HG03565 (cell line): ENCODE measurements around the gene TMCC1.
"Not testable (repeated sequence)": the region's sequence is repeated elsewhere in the genome, so short reads cannot be mapped to it uniquely, and the experiment has no call there.

ENCODE experiments used
- ATAC-seq: cut with Tn5 transposase; IDR thresholded peaks from one replicate; pipeline ENCODE4 v1.9.1; 2021; ENCODE audit warnings: mild to moderate bottlenecking, moderate library complexity; ENCODE audit not compliant: unreplicated experiment

TMCC1 gene

DNA sequence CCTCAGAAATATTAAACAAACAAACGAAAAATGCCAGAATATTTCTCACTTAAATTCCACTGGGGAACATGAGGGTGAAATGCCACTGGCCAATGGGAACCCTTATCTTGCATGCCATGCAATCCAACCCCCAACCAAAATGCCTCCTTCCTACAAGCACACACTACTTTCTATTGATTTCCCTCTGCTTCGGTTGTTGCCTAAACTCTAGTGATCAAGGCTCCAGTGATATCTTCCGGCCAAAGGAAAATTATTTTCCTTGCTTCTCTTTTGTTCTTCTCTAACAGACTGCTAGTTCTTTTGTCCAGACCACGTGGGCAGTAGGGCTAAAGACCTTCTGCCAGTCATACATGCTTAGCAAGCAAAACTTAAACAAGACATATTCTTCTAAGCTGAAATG, 115.7 kb downstream of the TMCC1 start:
- no peak for ATAC-seq

DNA sequence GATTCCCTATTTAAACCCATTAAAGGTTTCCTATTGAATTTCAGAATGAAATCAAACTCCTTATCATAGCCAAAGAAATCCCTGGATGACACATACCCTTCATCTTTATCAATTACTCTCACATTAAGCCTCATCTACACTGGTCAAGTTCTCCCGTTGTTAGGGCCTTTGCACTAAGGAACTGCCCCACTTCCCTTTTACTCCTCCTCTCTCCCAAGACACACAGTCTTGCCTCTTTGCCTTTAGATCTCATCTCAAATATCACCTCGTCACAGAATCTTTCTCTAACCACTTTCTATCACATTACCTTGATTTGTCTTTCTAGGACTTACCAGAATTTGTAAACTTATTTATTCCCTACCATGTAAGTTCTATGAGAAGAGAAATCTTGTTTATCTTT, 117.6 kb downstream of the TMCC1 start:
- no peak for ATAC-seq

DNA sequence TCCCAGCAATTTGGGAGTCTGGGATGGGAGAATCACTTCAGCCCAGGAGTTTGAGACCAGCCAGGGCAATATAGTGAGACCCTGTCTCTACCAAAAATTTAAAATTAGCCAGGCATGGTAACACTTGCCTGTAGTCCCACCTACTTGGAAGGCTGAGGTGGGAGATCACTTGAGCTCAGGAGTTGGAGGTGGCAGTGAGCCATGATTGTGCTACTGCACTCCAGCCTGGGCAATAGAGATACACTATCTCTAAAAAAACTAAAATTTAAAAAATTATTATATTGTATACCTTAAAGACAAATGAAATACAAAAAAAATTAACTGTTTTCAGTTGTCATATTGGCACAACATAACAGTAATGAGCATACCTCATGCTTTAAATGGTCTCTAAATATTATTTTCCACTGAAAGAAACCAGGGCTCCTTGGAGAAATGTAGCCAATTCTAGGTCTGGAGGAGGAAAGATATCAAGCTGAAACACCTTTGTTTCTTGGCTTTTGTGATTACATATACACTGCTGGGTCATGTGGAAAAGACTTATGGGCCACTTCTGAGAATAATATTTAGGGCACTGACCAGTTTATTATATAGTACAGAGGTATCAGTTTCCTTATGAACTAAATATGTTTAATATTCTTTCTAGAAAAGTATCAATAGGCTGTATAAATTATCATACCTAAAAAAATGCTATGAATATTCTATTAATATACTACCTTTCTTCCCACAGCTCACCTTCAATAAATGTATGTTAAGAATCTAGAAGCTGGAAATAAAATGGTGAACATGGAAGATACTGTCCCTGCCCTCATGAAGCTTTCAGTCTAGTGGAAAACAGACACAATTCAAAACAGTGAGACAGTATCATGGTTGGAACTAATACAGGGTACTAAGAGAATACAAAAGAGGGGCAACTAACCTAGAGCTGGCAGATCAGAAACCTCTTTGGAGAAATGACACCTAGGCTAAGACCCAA, 119.5 kb downstream of the TMCC1 start:
- ATAC-seq, result no peak

DNA sequence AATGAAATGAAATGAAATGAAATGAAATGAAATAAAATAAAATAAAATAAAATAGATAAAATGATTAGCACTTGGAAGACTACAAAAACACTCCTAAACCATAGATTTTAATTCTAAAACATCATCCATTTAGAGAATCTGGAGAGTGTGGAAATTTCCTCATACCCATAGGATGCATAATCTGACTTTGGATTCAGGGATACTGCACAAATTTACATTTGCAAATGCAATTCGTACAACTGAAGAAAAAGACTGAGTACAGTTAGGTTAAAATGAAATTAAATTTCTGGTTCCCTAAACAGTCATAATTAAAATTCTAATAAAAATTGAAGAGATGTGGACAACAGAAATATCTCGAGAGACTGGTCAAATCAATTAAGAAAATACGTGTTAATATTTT, 122.9 kb downstream of the TMCC1 start:
- no peak for ATAC-seq

DNA sequence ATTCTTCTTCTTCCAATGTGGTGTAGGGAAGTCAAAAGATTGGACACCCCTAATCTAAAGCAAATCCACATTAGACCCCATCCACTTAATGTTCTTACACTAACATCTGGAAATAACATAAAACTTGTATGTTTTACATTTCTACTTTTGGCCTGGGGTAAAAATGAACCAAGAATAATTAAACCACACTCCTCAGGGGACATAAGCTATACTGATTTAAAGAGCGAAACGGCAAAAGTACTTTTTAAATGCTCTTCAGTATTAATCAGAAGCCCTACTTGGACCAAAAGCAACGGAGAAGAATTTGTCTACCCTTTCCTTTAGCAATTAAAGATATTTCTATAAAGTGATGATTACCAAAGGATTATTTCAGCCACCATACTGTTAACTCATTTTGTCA, 123.9 kb downstream of the TMCC1 start:
- no peak for ATAC-seq

DNA sequence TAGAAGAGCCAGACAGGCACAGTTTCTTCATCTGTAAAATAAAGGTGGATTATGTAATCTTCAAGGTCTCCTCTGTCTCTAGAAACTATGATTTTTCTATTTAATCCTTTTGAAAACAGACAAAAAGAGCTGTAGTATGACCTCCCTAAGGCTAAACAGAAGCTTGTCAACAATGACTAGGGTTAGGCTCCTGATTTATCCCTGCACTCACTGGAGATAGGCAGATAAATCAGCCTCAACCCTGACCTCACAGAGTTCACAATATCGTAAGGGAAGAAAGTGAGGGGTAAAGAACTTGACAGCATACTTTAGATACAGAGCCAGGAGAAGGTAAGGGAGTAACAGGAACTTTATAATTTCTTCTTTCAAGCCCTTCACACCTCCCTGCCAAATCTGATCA, 124.8 kb downstream of the TMCC1 start:
- no peak for ATAC-seq

DNA sequence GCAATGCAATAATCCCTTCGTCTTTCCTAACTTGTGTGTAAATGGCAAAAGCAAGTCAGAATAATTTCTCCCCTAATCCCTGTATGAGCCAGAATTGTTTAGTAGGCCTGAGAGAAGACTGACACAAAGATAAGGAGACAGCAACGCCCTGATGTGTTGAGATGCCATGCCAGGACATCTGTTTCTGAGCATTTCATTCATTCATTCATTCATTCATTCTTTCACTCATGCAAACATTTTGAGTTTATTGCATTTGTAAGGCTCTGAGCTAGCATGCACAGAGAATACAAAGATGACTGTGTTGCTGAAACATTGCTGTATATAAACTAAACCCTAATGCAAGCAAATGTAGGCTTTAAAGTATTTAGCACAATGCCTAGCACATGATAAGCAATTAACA, 127.4 kb downstream of the TMCC1 start:
- ATAC-seq, result no peak

DNA sequence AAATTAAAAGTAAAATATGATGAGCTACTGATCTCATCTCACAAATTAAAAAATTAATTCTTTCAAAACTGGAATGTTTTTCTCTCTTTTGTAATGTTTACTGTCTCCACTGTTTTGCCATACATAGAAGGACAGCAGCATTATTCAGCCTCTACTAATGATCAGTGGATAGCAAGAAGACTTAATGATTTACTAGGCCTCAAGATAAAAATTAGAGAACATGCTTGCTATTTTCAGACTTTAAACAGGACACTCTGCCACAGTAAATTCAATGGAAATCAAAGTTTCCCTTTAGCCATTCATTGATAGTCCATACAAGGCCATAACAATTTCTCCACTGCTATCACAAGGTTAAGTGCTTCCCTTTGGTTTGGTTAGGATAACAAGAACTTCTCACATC, 129.4 kb downstream of the TMCC1 start:
- ATAC-seq, result no peak

DNA sequence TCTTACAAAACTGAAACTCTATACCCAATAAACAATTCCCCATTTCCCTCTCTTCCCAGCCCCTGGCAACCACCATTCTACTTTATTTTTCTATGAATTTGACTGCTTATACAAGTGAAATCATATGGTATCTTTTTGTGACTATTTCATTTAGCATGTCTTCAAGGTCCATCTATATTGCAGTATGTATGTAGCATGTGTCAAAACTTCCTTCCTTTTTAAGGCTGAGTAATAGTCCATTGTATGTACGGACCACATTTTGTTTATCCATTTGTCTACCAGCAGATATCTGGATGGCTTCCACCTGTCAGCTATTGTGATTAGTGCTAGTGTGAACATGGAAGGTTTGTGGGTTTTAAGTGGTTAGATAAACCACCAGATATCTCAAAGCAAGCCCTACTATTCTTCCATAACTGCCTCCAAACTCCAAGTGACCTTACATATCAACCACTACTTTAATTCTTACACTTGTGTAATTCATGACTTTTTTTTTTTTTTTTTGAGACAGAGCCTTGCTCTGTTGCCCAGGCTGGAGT, 134.7 kb downstream of the TMCC1 start:
- ATAC-seq, result no peak

DNA sequence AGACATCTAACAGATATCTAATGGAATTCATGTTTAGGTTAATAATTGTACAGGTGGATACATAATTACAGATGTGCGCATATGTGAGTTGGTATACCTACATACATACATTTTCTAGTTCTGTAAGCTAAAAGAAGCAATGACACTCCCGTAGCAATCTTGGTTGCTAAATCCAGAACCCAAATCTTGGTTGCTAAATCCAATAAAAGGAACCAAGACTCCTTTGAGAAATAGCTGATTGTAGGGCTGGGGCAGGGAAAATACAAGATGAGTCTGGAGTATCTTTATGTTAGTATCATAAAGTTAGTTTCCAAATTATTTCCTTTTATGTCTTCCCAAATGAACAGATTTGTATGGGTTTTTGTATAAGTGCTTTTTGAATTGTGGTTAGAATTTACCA, 135.2 kb downstream of the TMCC1 start:
- ATAC-seq, result no peak

DNA sequence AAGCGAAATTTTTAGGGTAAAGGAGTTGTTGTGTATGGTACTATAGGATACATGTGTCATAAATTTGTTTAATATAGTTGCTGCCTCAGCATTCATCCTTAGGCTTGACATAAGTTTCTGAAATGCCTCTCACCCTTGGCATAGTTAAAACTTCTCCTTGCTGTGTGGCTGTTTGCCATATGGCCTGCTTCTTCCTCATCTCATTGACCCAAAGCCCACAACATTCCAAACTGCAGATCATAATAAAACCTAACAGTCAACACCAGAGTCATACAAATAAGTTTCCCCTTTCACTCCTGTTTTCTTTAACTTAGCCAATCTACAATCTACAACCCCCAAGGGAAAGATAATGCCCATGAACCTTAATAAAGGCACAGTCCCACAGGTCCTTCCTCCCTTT, 136.6 kb downstream of the TMCC1 start:
- ATAC-seq, result no peak

DNA sequence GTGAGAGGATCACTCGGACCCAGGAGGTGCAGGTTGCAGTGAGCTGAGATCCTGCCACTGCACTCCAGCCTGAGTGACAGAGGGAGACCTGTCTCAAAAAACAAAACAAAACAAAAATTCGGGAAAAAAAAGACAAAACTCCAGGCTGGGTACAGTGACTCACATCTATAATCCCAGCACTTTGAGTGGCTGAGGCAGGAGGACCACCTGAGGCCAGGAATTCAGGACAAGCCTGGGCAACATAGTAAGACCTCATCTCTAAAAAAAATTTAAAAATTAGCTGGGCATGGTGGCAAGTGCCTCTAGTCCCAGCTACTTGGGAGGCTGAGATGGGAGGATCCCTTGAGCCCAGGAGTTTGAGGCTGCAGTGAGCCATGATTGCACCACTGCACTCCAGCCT, 142.4 kb downstream of the TMCC1 start:
- ATAC-seq, result not testable (repeated sequence)

DNA sequence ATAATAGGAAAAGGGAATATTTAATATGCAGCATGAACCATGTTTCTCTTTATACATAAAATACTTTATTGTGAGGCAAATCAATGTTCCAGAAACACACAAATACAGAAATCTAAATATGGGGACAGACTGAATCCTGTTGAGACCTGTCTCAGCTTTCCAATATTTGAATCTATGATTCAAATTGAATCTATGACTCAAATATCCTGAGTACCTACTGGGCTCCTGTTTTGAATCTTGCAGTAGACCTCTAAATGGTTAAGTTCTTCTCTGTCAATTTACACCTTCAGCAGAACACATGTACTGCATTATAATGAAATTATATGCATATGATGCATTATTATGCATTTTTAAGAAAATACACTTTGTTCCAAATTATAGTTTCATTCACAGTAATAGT, 143.8 kb downstream of the TMCC1 start:
- no peak for ATAC-seq

DNA sequence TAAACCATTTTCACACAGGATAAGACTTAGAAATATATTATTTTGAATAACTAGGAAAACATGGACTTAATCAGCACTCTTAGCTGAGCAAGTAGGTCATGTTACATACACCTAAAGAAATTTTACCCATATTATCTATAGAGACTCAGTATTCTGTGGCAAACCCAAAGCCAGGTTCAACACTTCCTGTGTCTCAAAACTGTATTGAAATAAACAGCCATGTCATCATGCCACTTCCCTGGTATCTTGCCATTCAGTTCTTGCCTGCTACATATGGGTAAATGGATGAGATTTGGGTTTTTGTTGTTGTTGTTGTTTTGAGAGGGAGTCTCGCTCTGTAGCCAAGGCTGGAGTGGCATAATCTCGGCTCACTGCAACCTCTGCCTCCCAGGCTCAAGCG, 145.5 kb downstream of the TMCC1 start:
- ATAC-seq, result no peak

DNA sequence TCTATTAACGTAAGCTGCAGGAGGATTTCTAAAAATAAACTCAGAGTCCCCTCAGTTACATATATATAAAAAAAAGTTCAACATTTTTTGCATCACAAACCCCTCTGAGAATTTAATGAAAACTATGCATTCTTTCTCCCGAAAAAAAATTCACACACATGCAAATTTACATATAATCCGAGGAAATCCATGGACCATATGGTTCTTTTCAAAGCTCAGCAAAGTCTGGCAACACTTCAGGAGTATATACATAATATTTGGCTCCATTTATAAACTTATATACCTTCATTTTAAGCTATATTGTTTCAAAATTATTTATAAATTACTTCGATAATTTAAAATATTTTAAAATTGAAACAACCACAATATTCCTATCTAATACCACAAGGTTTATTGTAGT, 146.4 kb downstream of the TMCC1 start:
- no peak for ATAC-seq

DNA sequence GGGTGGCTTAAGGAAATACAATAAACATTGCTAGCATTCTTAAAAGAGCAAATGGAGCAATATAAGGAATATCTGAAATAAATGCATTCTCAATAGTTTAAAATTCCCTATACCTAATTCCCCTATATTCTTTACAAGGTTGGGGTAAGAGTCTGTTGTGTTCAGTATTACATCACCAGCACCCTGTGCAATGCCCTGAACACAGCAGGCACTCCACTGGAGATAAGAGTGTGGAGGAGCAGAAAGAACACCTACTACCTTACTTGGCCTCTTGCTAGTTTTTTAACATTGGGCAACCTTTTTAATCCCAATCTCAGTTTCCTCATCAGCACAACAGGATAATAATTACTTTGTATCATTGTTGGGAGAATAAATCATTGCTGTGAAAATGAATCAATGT, 146.9 kb downstream of the TMCC1 start:
- no peak for ATAC-seq

DNA sequence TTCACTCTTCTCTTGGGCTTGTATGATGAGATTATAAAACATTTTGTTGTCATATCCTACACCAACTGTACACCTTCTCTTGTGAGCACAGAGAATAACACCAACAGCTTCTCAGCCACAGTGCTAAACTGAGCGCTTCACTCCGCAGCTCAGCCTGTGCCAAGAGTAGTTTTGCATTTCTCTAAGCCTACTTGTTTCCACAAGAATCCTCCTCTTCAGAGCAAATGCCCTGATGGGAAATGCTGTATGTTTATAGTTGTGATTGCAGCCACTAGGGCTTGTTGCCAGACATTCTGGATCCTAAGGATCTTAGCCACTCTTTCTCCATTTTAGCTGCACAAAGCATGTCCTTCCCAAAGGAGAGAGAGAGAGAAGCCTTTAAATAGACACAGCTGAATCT, 148.3 kb downstream of the TMCC1 start:
- ATAC-seq, result no peak

DNA sequence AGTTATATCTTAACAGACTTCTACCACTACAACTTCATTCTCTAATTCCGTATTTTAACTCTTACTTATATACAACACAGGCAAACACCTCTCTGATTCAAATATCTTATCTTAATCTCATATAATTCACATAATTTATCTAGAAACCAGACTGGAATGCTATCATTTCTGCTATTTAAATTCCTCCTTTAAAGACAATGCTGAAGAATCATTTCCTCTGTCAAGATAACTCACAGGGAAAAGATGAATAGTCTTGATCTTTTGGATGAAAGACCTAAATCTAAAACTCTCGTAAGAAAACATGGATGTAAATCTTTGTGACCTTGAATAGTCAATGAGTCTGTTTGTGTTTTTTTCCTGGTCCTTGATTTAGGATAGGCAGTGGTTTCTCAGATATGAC, 151.7 kb downstream of the TMCC1 start:
- ATAC-seq, result no peak

DNA sequence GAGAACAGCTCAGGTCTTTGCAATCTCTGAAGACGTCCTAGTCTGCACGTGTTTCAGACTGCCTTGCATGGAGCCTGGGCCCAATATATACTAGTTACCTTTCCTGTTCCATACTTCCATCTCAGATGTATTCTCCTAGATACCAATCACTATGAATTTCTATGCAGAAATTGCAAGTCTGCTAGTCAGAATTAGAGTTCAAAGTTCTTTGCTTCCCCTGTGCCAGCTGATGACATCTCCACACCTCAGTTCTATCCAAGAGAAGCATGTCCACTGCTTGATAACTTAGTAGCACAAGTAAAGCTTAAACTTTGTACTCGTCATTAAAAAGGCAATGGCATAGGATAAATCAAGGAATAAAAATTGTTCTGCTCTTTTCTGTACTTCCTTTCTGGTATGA, 153.4 kb downstream of the TMCC1 start:
- ATAC-seq, result no peak

DNA sequence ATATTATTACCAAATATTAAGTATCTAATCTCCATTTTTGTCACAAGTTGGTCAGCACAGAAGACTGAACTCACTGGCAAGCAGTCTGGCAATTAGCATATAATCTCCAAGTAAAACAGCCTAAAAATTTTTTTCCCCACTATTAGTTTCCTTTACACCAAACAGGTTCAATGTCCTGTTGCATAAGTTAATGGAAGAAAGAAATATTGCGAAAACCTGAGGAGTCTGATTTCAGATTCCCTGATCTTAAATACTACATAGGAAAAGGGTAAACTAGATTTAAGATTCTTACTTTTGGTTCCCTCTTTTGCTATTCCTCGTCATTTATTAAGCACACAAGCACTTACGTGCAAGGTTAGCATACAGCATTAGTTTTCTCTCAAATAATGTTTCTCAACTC, 153.9 kb downstream of the TMCC1 start:
- no peak for ATAC-seq

DNA sequence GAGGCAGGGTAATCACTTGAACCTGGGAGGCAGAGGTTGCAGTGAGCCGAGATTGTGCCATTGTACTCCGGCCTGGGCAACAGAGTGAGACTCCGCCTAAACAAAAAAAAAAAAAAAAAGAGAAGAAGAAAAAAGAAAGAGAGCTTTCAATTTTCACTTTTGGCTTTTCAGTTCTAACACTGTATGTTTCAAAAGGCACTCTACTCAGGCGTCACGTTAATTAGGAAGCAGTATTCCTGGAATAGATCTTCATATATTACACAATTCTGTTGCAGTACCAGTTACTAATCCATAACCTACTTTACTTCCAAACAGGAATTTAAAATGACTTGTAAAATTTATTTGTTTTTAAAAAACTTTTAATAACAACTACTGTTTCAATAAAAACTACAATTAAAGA, 155.3 kb downstream of the TMCC1 start:
- no peak for ATAC-seq

DNA sequence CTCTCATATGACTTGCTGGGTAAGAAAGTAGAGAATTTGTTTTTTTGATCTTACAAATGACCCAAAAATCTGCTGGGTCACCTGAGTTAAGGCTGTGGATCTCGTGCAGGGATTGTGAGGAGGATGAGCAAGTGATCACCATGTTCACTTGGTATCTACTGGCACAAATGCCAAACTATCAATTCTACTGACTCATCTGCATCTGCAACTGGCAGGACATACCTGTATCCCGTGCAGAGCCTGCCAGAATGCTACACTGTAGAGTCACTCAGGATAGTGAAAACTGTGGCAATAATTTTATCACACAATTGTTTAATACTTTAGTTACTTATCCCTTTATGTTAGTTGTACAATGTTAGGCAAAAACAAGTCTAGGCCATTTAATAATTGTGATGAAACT, 157.4 kb downstream of the TMCC1 start:
- ATAC-seq, result no peak

DNA sequence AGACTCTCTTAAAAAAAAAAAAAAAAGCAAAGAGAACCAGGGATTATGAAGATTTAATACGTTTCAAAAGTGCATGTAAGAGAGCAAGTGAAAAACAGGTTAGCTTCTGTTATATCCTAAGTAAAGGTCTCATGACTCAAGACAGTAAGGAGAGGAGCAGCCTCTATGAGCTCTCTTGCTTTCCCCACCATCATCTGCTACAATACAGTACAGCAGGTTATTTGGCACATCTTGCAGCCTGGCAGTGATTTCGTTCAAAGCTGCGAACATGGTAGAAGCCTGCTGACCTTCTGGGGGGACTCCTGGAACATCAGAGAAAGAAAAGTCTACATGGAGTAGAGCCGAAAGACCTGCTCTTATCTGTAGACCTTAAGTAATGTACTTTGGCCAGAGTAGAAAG, 157.9 kb downstream of the TMCC1 start:
- no peak for ATAC-seq
